GM23338 (cell line): Measurements from ENCODE around the gene PATE4.
A peak's percentile ranks its signal among the peaks of the same experiment; 100 is the strongest.

Source experiments
- CREB1 ChIP-seq: fragments of 250-450 bp; sonication (Bioruptor Pico); IDR thresholded peaks from 2 replicates; pipeline ENCODE4 v1.5.0; 2020; ENCODE audit warnings: low read depth, mild to moderate bottlenecking, moderate library complexity
- EZH2 ChIP-seq: fragments of 200-600 bp; sonication (generic); IDR thresholded peaks from one replicate; pipeline ENCODE4 v1.8.0; 2017; ENCODE audit warnings: antibody characterized with exemption, mild to moderate bottlenecking, low read depth; ENCODE audit not compliant: unreplicated experiment
- EZH2phosphoT487 ChIP-seq: fragments of 200-600 bp; sonication (generic); IDR thresholded peaks from one replicate; pipeline ENCODE4 v1.8.1; 2018; ENCODE audit warnings: antibody characterized with exemption; ENCODE audit not compliant: unreplicated experiment
- JUNB ChIP-seq: IDR thresholded peaks from one replicate; pipeline ENCODE4 v1.6.1; 2016; ENCODE audit warnings: antibody characterized with exemption; ENCODE audit not compliant: unreplicated experiment
- POLR2AphosphoS5 ChIP-seq: IDR thresholded peaks from 2 replicates; pipeline ENCODE4 v1.6.1; 2016; ENCODE audit warnings: antibody characterized with exemption, low read depth
- REST ChIP-seq: IDR thresholded peaks from one replicate; pipeline ENCODE4 v1.6.1; 2018; ENCODE audit warnings: antibody characterized with exemption; ENCODE audit not compliant: unreplicated experiment
- STAT1 ChIP-seq: IDR thresholded peaks from one replicate; pipeline ENCODE4 v1.6.1; 2016; ENCODE audit warnings: antibody characterized with exemption; ENCODE audit not compliant: unreplicated experiment
- ZNF114 ChIP-seq: fragments of 250-450 bp; sonication (Bioruptor Pico); IDR thresholded peaks from 2 replicates; pipeline ENCODE4 v1.5.0; 2020; ENCODE audit warnings: mild to moderate bottlenecking, moderate library complexity
- ZNF331 ChIP-seq: fragments of 250-450 bp; sonication (Bioruptor Pico); IDR thresholded peaks from 2 replicates; pipeline ENCODE4 v1.5.0; 2020; ENCODE audit warnings: low read depth, mild to moderate bottlenecking, moderate library complexity
- TF ChIP-seq, protein P1 (sequence below), 2 experiments: fragments of 200-600 bp in 1 of 2; sonication (generic) in 1 of 2; conservative IDR thresholded peaks; 2 replicates each; pipeline versions ENCODE4 v1.5.1 to v1.6.1; 2016 to 2017; ENCODE audit warnings: antibody characterized with exemption in 2 of 2, low read depth in 2 of 2, mild to moderate bottlenecking in 2 of 2, moderate library complexity in 1 of 2

DNA sequence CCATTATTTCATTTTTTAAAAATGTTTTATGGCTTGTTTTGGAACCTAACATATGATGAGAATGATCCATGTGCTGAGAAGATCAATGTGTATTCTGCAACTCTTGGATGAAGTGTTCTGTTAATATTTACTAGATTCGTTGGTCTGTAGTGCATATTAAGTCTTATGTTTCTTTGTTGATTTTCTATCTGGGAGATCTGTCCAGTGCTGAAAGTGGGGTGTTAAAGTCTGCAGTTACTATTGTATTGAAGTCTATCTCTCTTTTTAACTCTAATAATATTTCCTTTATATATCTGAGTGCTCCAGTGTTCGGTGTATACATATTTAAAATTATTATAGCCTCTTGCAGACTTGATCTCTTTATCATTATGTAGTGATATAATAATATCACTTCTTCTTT, 33.3 kb upstream of the PATE4 start:
- TF ChIP-seq EZH2: no peak
- TF ChIP-seq, protein P1, sequence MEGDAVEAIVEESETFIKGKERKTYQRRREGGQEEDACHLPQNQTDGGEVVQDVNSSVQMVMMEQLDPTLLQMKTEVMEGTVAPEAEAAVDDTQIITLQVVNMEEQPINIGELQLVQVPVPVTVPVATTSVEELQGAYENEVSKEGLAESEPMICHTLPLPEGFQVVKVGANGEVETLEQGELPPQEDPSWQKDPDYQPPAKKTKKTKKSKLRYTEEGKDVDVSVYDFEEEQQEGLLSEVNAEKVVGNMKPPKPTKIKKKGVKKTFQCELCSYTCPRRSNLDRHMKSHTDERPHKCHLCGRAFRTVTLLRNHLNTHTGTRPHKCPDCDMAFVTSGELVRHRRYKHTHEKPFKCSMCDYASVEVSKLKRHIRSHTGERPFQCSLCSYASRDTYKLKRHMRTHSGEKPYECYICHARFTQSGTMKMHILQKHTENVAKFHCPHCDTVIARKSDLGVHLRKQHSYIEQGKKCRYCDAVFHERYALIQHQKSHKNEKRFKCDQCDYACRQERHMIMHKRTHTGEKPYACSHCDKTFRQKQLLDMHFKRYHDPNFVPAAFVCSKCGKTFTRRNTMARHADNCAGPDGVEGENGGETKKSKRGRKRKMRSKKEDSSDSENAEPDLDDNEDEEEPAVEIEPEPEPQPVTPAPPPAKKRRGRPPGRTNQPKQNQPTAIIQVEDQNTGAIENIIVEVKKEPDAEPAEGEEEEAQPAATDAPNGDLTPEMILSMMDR (conservative IDR thresholded peaks at IDR 0.05; ENCODE audit: low read depth in 2 of 2): no peak
- TF ChIP-seq REST: peak; percentile 34
- TF ChIP-seq STAT1: no peak
- no peak for TF ChIP-seq POLR2AphosphoS5
- no peak for TF ChIP-seq EZH2phosphoT487
- no peak for TF ChIP-seq CREB1 (CRISPR knock-in tag)
- no peak for TF ChIP-seq ZNF114 (CRISPR knock-in tag)
- no peak for TF ChIP-seq ZNF331
- no peak for TF ChIP-seq JUNB
